Amygdala (tissue), 56 donors: ENCODE results near the gene PLEKHN1.
"Not testable (repeated sequence)": the region's sequence is repeated elsewhere in the genome, so short reads cannot be mapped to it uniquely, and the experiment has no call there.

ENCODE experiments used
- DNase-seq, 56 donors: peaks; one replicate each; lab custom pipeline; 2025; lab: John Stamatoyannopoulos, UW

PLEKHN1 gene

DNA sequence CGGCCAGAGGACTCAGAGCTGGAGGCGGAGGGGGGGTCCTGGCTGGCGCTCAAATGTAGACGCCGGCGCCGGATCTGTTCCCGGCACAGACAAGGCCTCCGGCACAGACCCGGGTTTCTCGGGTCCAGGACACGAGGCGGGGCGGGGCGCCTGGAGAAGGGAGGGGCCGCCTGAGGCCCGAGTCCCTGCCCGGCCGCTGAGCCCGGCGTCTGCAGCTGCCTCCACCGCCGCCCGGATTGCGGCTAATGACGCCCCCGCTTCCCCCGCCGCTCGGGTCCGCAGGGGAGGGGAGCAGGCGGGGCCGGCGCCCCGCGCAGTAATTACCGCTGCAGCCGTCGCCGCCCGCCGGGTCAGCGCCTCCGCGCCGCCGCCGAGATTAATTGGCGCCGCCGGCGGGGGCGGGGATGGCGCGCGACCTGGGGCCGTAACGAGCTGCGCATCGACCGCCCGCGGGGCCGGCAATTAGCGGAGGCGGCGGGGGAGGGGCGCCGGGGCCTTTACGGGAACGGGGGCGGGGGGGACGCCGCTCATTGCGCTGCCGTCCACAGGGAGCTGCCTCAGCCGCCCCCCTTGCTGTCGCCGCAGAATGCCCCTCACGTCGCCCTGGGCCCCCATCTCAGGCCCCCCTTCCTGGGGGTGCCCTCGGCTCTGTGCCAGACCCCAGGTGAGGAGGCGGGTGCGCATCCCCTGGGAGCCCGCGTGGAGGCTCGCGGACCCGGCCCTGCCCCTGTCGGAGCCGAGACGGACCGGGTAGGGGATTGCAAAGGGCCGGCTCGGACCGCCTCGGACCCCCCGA is 24.5 kb upstream of the PLEKHN1 start:
- DNase-seq = peak in 5 of 56 donors; percentile 4 to 35 (median 14)

GRCh38 chr1:942411-942821 is 23.9 kb upstream of the PLEKHN1 start:
- no peak for DNase-seq

DNA sequence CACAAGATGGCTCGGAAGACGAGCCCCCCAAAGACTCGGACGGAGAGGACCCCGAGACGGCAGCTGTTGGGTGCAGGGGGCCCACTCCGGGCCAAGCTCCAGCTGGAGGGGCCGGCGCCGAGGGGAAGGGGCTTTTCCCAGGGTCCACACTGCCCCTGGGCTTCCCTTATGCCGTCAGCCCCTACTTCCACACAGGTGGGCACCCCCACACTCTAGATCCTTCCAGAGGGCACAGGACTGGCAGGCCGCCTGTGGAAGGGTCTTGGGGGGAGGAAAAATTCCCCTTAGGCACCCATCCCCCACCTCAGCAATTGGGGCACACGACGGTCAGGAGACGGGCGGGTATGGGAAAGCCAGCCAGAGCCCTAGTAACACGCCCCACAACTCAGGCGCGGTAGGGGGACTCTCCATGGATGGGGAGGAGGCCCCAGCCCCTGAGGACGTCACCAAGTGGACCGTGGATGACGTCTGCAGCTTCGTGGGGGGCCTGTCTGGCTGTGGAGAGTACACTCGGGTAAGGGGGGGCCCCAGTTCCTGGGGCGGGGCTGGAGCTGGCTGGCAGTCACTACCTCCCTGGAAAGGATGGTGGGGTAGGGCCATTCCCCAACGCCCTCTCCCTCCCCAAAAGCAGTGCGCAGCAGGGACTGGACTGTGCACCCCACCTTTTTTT is 23.3 kb upstream of the PLEKHN1 start:
- DNase-seq = no peak

DNA sequence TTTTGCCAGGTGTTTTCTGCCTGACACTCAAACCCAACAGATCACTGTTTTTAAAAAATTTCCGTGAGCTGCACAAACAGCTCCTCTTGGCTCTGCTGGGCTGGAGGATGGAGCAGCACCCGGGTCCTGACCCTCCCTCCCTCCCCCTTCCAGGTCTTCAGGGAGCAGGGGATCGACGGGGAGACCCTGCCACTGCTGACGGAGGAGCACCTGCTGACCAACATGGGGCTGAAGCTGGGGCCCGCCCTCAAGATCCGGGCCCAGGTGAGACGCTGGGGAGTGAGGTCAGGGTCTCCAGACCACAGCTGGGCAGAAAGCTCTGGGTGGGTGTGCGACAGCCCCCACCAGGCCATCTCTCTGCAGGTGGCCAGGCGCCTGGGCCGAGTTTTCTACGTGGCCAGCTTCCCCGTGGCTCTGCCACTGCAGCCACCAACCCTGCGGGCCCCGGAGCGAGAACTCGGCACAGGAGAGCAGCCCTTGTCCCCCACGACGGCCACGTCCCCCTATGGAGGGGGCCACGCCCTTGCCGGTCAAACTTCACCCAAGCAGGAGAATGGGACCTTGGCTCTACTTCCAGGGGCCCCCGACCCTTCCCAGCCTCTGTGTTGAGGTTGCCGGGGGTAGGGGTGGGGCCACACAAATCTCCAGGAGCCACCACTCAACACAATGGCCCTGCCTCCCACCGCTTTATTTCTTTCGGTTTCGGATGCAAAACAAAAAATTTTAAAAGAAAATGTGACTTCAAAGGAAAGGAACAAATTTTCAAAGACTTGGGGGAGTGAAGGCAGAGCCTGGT is 22.5 kb upstream of the PLEKHN1 start:
- no peak for DNase-seq

DNA sequence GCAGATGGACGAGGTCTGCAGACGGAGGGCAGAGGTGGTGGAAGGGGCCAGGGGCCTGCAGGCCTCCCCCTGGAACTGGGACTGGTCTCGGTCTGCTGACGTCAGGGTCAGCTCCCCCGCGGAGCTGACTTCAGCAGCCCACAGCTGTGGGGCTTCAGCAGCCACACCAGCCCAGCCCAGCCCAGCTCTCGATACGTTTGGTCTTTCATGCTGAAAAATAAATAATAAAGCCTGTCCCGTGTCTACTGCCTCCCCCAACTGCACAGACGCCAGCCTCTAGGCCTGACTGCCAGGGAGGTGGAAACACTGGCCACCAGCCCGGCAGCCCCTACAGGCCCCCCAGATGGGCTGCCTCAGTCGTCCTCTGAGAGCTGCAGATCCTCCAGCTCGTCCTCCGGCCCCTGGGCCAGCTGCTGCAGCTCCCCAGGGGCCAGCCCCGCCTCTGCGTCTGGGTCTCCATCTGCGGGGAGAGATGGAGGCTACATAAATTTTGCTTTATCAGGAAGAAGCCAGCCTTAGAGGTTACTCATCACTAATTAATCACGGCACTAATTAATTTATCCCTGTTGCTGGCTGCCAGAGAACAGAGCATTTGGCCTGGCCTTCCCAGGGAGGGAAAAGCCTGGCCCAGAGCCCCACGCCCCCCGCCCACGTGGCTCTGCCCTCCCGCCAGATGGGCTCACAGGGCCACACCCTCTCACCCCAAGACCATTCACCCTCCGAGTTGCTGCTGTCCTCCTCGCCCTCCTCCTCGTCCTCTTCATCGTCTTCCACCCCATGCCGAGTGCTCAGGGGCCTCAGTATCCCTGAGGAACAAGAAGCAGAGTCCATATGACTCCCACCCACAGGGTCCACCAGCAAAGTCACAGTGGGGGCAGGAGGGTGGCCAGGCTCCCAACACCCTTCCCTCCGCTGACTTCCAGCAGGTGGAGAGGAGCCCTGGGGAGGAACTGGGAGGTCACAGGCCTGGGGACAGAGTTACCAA is 21.6 kb upstream of the PLEKHN1 start:
- no peak for DNase-seq

DNA sequence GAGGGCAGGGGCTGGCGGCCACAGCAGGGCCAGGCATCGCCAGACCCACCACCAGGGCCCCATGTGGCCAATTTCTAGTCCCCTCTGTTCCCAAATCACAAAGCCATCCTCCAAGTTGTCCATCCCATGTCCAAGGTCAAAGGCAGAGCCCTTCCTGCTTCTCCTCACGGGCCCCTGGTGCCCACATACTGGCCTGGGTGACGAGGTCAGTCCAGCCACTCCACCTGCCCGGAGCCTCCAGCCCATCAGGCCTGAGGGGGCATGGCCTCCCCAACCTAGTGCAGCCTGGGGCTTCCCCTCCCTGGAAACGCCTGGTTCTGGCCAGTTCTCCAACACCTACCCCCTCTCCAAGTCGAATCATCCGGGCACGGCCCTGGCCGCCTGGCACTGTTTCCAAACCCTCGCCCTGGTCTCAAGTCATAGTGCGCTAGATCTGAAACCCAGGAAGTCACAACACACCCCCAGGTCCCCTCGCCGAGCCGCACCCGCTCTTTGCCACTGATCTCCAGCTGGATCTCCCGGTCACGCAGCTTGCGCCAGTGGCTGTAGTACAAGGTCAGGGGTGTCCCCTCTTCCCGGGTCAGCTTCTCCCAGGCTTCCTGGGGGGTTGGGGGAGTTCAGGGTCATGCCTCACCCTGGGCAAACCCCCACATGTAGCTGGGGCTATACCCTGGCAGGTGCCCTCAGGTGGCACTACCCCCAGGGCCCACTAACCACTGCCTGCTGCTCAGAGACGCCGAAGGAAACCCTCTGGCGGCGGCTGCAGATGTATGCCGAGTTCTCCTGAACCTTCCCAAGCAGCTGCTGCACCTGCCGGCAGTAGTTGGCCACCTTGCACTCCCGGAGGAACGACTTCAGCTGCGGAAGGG is 20.4 kb upstream of the PLEKHN1 start:
- no peak for DNase-seq

DNA sequence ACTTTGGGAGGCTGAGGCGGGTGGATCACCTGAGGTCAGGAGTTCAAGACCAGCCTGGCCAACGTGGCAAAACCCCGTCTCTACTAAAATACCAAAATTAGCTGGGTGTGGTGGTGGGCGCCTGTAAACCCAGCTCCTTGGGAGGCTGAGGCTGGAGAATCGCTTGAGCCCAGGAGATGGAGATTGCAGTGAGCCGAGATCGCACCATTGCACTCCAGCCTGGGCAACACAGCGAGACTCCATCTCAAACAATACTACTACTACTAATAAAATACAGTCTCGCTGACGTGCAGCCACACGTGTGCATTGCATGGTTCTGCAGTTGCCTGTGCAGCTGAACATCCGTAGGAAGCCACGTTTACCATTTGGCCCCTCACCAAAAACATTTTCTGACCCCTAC is 19.5 kb upstream of the PLEKHN1 start:
- DNase-seq = not testable (repeated sequence)

GRCh38 chr1:947958-948357 is 18.3 kb upstream of the PLEKHN1 start:
- DNase-seq = no peak

- DNase-seq = no peak
These were observed 16.0 kb upstream of the PLEKHN1 start for GRCh38 chr1:950268-950667.

DNA sequence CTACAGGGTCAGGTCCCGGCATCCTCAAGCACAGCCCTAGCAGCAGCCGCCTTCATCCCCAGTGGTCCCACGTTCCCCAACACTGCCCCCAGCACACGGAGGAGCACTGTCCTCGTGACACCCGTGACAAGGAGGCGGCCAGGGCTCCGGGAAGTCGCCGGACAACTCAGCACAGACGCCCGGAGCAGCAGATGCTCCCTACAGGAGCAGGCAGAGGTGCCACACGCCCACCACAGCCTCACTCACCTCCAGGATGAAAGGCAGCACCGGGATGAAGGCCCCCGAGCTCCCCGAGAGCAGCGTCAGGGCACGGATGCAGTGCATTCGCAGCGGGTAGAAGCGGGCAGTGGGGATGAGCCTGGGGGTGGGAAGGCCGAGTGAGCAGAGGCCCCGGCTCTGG is 15.4 kb upstream of the PLEKHN1 start:
- no peak for DNase-seq

- DNase-seq = no peak
These were observed 14.9 kb upstream of the PLEKHN1 start for GRCh38 chr1:951364-951763.

- no peak for DNase-seq
These were observed 14.1 kb upstream of the PLEKHN1 start for GRCh38 chr1:952201-952600.

- DNase-seq = no peak
These were observed 13.7 kb upstream of the PLEKHN1 start for GRCh38 chr1:952603-953002.

DNA sequence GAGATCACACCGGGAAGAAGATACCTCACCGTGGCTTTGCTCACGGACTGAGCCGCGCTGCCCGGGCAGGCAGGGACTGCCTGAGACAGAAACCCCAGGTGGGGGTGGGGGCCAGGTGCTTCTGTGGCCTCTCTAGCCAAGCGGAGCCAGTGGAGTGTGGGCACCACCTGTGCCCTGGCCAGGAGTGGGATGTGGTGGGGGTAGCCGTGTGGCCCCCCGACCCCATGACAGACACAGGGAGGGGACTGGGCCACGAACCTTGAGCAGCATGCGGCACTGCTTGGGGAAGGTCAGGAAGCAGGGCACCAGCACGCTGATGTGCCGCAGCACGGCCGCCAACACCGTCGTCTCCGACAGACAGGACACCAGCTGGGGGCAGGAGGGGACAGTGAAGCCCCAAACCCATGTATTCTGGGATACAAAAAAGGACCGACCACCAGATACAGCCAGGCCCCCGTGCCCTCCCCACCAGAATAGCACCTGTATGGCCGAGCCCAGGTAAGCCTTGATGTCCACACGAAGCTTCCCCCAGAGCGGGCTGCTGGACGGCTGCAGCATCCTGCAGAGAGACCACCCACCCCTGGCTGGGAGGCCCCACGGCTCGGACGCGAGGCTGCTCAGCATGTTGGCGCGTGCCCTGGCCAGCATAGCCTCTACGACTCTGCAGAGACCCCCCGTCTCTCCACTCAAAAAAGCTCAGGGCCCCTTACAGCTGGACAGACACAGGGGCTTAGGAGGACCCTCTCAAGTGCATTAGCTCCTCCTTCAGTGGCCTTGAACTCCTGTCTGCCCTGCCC is 12.6 kb upstream of the PLEKHN1 start:
- DNase-seq = no peak

DNA sequence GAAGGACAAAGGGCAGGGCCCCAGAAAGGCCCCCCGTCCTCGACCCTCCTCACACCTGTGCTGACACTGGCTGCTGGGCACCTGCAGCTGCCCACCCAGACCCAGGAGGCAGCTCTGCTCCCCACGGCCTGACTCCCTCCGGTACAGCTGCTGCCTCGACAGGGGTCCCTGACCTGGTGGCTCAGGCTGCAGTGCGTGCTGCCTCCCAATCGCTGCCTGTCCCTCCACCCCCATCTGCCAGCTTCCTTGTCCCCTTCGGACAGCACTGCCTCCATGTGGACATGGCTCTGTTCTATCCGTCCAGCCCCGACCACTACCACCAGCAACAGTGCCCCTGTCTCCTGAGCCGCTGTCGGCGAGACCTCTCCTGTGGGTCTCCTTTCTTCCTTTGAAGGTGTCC is 11.4 kb upstream of the PLEKHN1 start:
- no peak for DNase-seq

GRCh38 chr1:955474-955873 is 10.8 kb upstream of the PLEKHN1 start:
- DNase-seq = no peak

DNA sequence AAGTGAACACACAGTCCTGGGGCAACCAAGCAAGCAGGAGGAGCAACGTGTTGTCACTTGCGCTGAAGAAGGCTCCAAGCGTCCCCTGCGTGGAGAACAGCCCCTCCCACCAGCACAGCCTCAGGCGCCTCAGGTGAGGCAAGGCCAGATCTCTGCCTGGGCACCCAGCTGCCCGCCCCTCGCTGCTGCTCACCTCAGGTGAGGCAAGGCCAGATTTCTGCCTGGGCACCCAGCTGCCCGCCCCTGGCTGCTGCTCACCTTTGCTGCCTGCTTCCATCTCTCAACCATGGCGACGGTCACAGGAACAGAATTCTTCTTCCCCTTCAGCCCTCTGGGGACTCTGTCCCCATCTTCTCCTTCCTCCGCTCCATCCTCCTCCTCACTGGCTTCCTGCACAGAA is 9.6 kb upstream of the PLEKHN1 start:
- no peak for DNase-seq
